ENCODE measurements around the gene MSI2.

The MSI2 gene

DNA sequence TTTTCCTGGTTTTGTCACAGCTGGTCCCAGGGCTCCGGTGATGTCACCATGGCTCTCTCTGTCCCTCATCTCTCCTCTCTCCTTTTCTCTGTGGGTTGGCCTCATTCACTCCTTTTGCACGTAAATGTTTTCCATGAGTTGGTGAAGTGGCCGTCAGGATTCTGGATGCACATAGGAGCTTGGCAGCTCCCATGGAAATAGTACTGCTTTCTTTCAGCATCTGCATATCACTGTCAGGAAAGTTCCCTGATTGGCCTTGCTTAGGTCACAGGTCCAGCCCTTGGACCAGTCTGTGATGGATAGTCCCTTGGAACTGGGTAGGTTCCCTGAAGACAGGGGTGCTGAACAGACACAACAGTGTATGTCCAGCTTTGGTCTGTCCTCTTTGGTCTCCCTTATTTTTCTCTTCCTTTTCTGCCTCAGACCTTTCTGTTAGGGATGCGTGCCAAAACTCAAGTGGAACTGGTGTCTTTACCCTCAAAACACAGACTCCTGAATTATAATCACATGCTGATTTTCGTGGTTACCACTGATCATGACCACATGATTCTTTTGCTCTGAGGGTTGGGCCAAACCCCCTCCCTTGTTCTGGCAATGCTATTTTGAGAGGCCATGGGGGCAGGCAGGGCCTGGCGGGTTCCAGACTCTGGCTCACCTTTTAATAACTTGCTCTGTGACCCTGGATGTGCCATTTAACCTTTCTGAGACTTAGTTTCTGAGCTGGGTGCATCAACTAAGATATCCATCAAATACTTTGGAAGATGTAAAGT lies 99.0 kb downstream of the MSI2 start:
- no peaks in the 10 kb centered on the region for H3K9me3 ChIP-seq (ENCODE audit: insufficient read depth, low read length)
- peaks cover 58% of the 10 kb centered on the region for H3F3A ChIP-seq (ENCODE audit: insufficient read depth)
- H3K4me2 ChIP-seq (ENCODE audit: low read depth, low read length, poor library complexity, severe bottlenecking), result peak overlapping the region; percentile 93
- H2AFZ ChIP-seq (ENCODE audit: low read depth, low read length, severe bottlenecking), result no peak overlapping the region
- H3K9me2 ChIP-seq (replicated peaks; ENCODE audit: insufficient read depth, low read length), result no peaks in the 10 kb centered on the region
- no peak for TF ChIP-seq EZH2phosphoT487 (conservative IDR thresholded peaks at IDR 0.05; ENCODE audit: low read length)
- TF ChIP-seq, protein P1, sequence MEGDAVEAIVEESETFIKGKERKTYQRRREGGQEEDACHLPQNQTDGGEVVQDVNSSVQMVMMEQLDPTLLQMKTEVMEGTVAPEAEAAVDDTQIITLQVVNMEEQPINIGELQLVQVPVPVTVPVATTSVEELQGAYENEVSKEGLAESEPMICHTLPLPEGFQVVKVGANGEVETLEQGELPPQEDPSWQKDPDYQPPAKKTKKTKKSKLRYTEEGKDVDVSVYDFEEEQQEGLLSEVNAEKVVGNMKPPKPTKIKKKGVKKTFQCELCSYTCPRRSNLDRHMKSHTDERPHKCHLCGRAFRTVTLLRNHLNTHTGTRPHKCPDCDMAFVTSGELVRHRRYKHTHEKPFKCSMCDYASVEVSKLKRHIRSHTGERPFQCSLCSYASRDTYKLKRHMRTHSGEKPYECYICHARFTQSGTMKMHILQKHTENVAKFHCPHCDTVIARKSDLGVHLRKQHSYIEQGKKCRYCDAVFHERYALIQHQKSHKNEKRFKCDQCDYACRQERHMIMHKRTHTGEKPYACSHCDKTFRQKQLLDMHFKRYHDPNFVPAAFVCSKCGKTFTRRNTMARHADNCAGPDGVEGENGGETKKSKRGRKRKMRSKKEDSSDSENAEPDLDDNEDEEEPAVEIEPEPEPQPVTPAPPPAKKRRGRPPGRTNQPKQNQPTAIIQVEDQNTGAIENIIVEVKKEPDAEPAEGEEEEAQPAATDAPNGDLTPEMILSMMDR (IDR thresholded peaks at IDR 0.05; ENCODE audit: insufficient read depth, low read length, poor library complexity, severe bottlenecking), result no peak
- H3K9ac ChIP-seq (ENCODE audit: low read length), result peak overlapping the region; percentile 75
- peaks cover 38% of the 10 kb centered on the region for H3K79me2 ChIP-seq (ENCODE audit: insufficient read depth, low read length)
- peak overlapping the region; percentile 99 for H3K27ac ChIP-seq (ENCODE audit: low read depth, low read length)
- no peaks in the 10 kb centered on the region for H3K27me3 ChIP-seq (ENCODE audit: low read length)
- no peaks in the 10 kb centered on the region for H4K20me1 ChIP-seq (ENCODE audit: low read depth, low read length)
- peak overlapping the region; percentile 29 for H3K4me3 ChIP-seq (ENCODE audit: insufficient read depth, low read length, poor library complexity, severe bottlenecking)
- H3K36me3 ChIP-seq (ENCODE audit: low read length), result no peaks in the 10 kb centered on the region

DNA sequence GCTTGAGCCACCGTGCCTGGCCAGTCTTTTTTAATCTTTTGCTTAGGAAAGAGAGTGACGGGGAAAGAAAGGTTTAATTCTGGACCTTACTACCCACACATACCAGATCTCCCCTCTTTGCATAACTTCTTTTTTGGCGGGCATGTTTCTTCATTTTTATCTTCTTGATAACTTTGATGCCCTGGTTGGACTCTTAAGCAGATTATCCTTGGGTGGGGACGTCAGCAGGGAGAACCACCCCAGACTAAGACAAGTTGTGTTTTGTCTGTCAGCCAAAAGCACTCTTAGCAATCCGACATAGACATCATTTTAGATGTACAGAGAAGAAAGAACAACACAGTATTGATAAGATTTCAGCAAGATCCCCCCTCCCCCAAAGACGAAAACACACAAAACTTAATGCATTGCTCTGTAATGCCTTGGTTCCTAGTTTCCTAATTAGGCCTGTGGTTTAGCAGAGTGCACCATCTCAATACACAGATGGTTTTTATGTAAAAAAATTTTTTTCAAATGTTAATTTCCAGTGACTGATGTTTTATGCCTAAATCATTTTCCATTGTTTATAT lies 99.9 kb downstream of the MSI2 start:
- no peaks in the 10 kb centered on the region for H3K27me3 ChIP-seq (ENCODE audit: low read length)
- H3K9me3 ChIP-seq (ENCODE audit: insufficient read depth, low read length), result no peaks in the 10 kb centered on the region
- peak overlapping the region; percentile 75 for H3K9ac ChIP-seq (ENCODE audit: low read length)
- H3F3A ChIP-seq (ENCODE audit: insufficient read depth), result peaks cover 58% of the 10 kb centered on the region
- no peak overlapping the region for H2AFZ ChIP-seq (ENCODE audit: low read depth, low read length, severe bottlenecking)
- H3K9me2 ChIP-seq (replicated peaks; ENCODE audit: insufficient read depth, low read length), result no peaks in the 10 kb centered on the region
- TF ChIP-seq, protein P1 (IDR thresholded peaks at IDR 0.05; ENCODE audit: insufficient read depth, low read length, poor library complexity, severe bottlenecking), result no peak
- no peak for TF ChIP-seq EZH2phosphoT487 (conservative IDR thresholded peaks at IDR 0.05; ENCODE audit: low read length)
- peaks cover 47% of the 10 kb centered on the region for H3K79me2 ChIP-seq (ENCODE audit: insufficient read depth, low read length)
- no peaks in the 10 kb centered on the region for H3K36me3 ChIP-seq (ENCODE audit: low read length)
- H3K4me2 ChIP-seq (ENCODE audit: low read depth, low read length, poor library complexity, severe bottlenecking), result peak overlapping the region; percentile 93
- H3K27ac ChIP-seq (ENCODE audit: low read depth, low read length), result peak overlapping the region; percentile 99
- no peaks in the 10 kb centered on the region for H4K20me1 ChIP-seq (ENCODE audit: low read depth, low read length)
- H3K4me3 ChIP-seq (ENCODE audit: insufficient read depth, low read length, poor library complexity, severe bottlenecking), result peak overlapping the region; percentile 29

DNA sequence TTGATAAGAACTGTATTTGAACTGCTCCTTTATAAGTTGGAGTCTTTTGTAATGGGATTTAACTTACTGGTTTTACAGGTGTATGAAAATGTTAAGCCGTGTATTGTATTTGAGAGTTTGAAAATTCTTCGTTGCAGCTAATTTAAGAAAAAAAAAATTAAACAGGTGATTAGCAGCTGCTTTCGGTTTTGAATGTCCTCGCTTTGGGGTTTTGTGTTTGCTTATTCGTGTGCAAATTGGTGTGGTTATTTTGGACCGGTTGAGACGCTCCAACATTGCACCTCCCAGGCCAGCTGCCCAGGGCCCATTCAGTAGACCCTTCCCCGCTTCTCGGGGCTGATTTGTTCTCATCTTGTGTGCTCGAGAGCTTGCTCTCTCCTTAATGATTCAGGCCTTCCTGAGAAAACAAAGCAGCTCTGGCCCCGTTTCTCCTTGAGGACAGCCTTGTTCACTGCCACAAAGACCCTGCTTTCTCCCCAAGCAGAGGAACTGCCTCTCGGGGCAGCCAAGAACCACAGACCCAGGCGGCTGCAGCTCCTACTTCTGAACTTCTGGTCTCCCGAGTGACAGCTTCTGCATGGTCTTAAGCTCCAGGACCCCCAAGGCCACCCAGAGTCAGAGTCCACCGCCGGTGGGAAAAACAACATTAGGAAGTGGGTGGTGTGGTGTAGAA lies 100.5 kb downstream of the MSI2 start:
- no peak for TF ChIP-seq EZH2phosphoT487 (conservative IDR thresholded peaks at IDR 0.05; ENCODE audit: low read length)
- TF ChIP-seq, protein P1 (IDR thresholded peaks at IDR 0.05; ENCODE audit: insufficient read depth, low read length, poor library complexity, severe bottlenecking), result no peak
- no peaks in the 10 kb centered on the region for H3K36me3 ChIP-seq (ENCODE audit: low read length)
- no peak overlapping the region for H2AFZ ChIP-seq (ENCODE audit: low read depth, low read length, severe bottlenecking)
- peaks cover 58% of the 10 kb centered on the region for H3F3A ChIP-seq (ENCODE audit: insufficient read depth)
- peak overlapping the region; percentile 99 for H3K27ac ChIP-seq (ENCODE audit: low read depth, low read length)
- peaks cover 53% of the 10 kb centered on the region for H3K79me2 ChIP-seq (ENCODE audit: insufficient read depth, low read length)
- H3K9me3 ChIP-seq (ENCODE audit: insufficient read depth, low read length), result no peaks in the 10 kb centered on the region
- peak overlapping the region; percentile 47 for H3K4me3 ChIP-seq (ENCODE audit: insufficient read depth, low read length, poor library complexity, severe bottlenecking)
- peak overlapping the region; percentile 93 for H3K4me2 ChIP-seq (ENCODE audit: low read depth, low read length, poor library complexity, severe bottlenecking)
- H3K9ac ChIP-seq (ENCODE audit: low read length), result peak overlapping the region; percentile 75
- no peaks in the 10 kb centered on the region for H4K20me1 ChIP-seq (ENCODE audit: low read depth, low read length)
- no peaks in the 10 kb centered on the region for H3K27me3 ChIP-seq (ENCODE audit: low read length)
- H3K9me2 ChIP-seq (replicated peaks; ENCODE audit: insufficient read depth, low read length), result no peaks in the 10 kb centered on the region

Data from SU-DHL-6 (cell line).